ENCODE results near the gene GLB1L. TPM values are rescaled to one million over a fixed set of nuclear protein-coding genes. Genes with fewer than 3 reads are reported as not detected.

The GLB1L gene
- total RNA-seq, 1 donor from 2014 or later, result 1.7 TPM

- no peak overlapping the region for H3K4me3 ChIP-seq
- peaks cover 46% of the 10 kb centered on the region for H3K36me3 ChIP-seq
- peaks cover 48% of the 10 kb centered on the region for H3K4me1 ChIP-seq
- intact Hi-C loops (cut with micrococcal nuclease), result no loop called here
- H3K27ac ChIP-seq (replicated peaks), result no peak overlapping the region
- H3K9me3 ChIP-seq (replicated peaks), result no peaks in the 10 kb centered on the region
- TF ChIP-seq CTCF (IDR thresholded peaks at IDR 0.05; ENCODE audit: borderline replicate concordance), result no peak
- DNase-seq, result no peak
- H3K27me3 ChIP-seq (ENCODE audit: low read depth), result no peaks in the 10 kb centered on the region
These were observed 41.3 kb upstream of the GLB1L start for GRCh38 chr2:219286436-219287115.

GRCh38 chr2:219285894-219286425 lies 40.7 kb upstream of the GLB1L start:
- TF ChIP-seq CTCF (IDR thresholded peaks at IDR 0.05; ENCODE audit: borderline replicate concordance), result no peak
- H3K4me1 ChIP-seq, result peaks cover 54% of the 10 kb centered on the region
- H3K4me3 ChIP-seq, result no peak overlapping the region
- no peaks in the 10 kb centered on the region for H3K27me3 ChIP-seq (ENCODE audit: low read depth)
- H3K27ac ChIP-seq (replicated peaks), result peak overlapping the region; percentile 12
- intact Hi-C loops (cut with micrococcal nuclease), result no loop called here
- peaks cover 53% of the 10 kb centered on the region for H3K36me3 ChIP-seq
- H3K9me3 ChIP-seq (replicated peaks), result no peaks in the 10 kb centered on the region
- no peak for DNase-seq

GRCh38 chr2:219285373-219285735 lies 40.1 kb upstream of the GLB1L start:
- intact Hi-C loops (cut with micrococcal nuclease), result no loop called here
- Histone ChIP-seq H3K9me3 (replicated peaks) (no peaks in the 10 kb centered on the region), H3K27ac (replicated peaks) (peak overlapping the region; percentile 12), H3K4me1 (peaks cover 60% of the 10 kb centered on the region), H3K4me3 (no peak overlapping the region), H3K27me3 (ENCODE audit: low read depth) (no peaks in the 10 kb centered on the region), H3K36me3 (peaks cover 59% of the 10 kb centered on the region)
- no peak for TF ChIP-seq CTCF (IDR thresholded peaks at IDR 0.05; ENCODE audit: borderline replicate concordance)
- no peak for DNase-seq

GRCh38 chr2:219284501-219285372 lies 39.5 kb upstream of the GLB1L start:
- peaks cover 61% of the 10 kb centered on the region for H3K36me3 ChIP-seq
- peak overlapping the region; percentile 12 for H3K27ac ChIP-seq (replicated peaks)
- DNase-seq, result no peak
- no peak for TF ChIP-seq CTCF (IDR thresholded peaks at IDR 0.05; ENCODE audit: borderline replicate concordance)
- H3K9me3 ChIP-seq (replicated peaks), result no peaks in the 10 kb centered on the region
- intact Hi-C loops (cut with micrococcal nuclease), result no loop called here
- H3K4me3 ChIP-seq, result no peak overlapping the region
- peaks cover 66% of the 10 kb centered on the region for H3K4me1 ChIP-seq
- no peaks in the 10 kb centered on the region for H3K27me3 ChIP-seq (ENCODE audit: low read depth)

GRCh38 chr2:219282943-219283581 lies 37.8 kb upstream of the GLB1L start:
- H3K4me1 ChIP-seq, result peaks cover 76% of the 10 kb centered on the region
- intact Hi-C loops (cut with micrococcal nuclease), result no loop called here

More at GRCh38 chr2:219282943-219283581, 37.8 kb upstream of the GLB1L start:
- H3K27me3 ChIP-seq (ENCODE audit: low read depth), result no peaks in the 10 kb centered on the region
- no peak overlapping the region for H3K4me3 ChIP-seq
- TF ChIP-seq CTCF (IDR thresholded peaks at IDR 0.05; ENCODE audit: borderline replicate concordance), result no peak
- H3K36me3 ChIP-seq, result peaks cover 61% of the 10 kb centered on the region
- H3K9me3 ChIP-seq (replicated peaks), result no peaks in the 10 kb centered on the region
- DNase-seq, result no peak
- no peak overlapping the region for H3K27ac ChIP-seq (replicated peaks)

Data from left ventricle myocardium inferior (tissue), 1 donor.